Vagina (tissue), 2 donors: ENCODE measurements around the gene ZNF528. TPM values are rescaled to one million over a fixed set of nuclear protein-coding genes. Genes with fewer than 3 reads are reported as not detected.

Source experiments
- DNase-seq, 2 donors: peaks; one replicate each; pipeline ENCODE4 v3.0.0-alpha.2; 2017; ENCODE audit errors: extremely low spot score in 2 of 2
- H3K27ac ChIP-seq: fragments of 200-600 bp; sonication (generic); one replicate; pipeline ENCODE4 v1.5.1; 2019
- H3K27me3 ChIP-seq: fragments of 200-600 bp; sonication (generic); one replicate; pipeline ENCODE4 v1.5.1; 2019
- H3K36me3 ChIP-seq, 2 donors: fragments of 200-600 bp; sonication (generic); one replicate each; pipeline ENCODE4 v1.5.1; 2017 to 2019
- H3K4me1 ChIP-seq: fragments of 200-600 bp; sonication (generic); one replicate; pipeline ENCODE4 v1.5.1; 2019
- H3K4me3 ChIP-seq, 2 donors: fragments of 200-600 bp; sonication (generic); 1 replicate in 1 of 2; 2 replicates in 1 of 2; pipeline ENCODE4 v1.5.1; 2016 to 2019
- H3K9me3 ChIP-seq: fragments of 200-600 bp; sonication (generic); one replicate; pipeline ENCODE4 v1.5.1; 2019
- POLR2A ChIP-seq, 2 donors: fragments of 450-650 bp; IDR thresholded peaks; one replicate each; pipeline ENCODE4 v1.6.1; 2017; ENCODE audit warnings: antibody characterized with exemption in 2 of 2, mild to moderate bottlenecking in 2 of 2, moderate library complexity in 2 of 2
- POLR2AphosphoS5 ChIP-seq, 2 donors: sonication (generic); formaldehyde crosslinking; IDR thresholded peaks; one replicate each; pipeline ENCODE4 v1.9.0; 2017; ENCODE audit warnings: antibody characterized with exemption in 2 of 2, mild to moderate bottlenecking in 2 of 2, low read depth in 1 of 2; ENCODE audit not compliant: insufficient read depth in 1 of 2
- intact Hi-C: fragments of 100-400 bp; cut with DNase I; formaldehyde crosslinking; loops from one replicate; pipeline ENCODE4 v1.15.1; 2023
- small RNA-seq: library from RNA; depleted of rRNA; stranded (forward); fragments of <200 nt; gene quantifications from one replicate; pipeline ENCODE3, GENCODE V24; 2016
- total RNA-seq: library from RNA; depleted of rRNA; stranded (reverse); fragments of >200 nt; gene quantifications from one replicate; pipeline ENCODE4 v1.2.3, GENCODE V29; 2016
- TF ChIP-seq, protein P1 (sequence below), 3 experiments: fragments of 450-650 bp in 2 of 3; fragments of 200-600 bp in 1 of 3; sonication (generic) in 1 of 3; IDR thresholded peaks; one replicate each; pipeline ENCODE4 v1.5.1; 2017 to 2019; ENCODE audit warnings: antibody characterized with exemption in 3 of 3, mild to moderate bottlenecking in 2 of 3, moderate library complexity in 2 of 3

The ZNF528 gene
- total RNA-seq, 1 donor from 2014 or later: 11.0 TPM

DNA sequence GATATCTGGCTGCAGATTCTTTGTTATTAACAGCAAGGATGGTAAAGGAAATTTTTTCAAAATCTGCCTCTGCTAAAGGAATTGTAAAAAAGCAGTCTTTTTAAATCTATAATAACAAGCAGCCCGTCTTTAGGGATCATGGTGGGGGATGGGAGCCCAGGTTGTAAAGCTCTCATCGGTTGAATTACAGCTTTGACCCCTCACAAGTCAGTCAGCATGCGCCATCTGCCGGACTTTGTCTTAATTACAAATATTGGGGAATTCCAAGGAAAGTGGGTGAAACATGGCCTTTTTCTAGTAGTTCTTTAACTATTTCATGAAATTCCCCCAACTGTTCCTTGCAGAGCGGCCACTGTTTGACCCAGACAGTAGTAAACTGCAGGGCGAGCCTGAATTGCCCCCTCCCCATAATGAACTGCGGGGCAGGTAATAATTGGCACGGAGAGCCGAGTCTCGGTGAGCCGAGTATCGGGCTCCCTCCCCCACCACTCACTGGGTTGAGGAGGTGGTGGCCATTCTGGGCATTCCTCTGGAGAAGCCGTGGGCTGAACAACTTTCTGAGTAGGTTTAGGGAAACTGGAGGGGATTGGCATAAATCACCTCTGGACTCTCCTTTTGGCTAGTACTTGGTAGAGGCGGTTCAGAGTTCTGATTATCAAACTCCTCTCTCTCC is 67.3 kb downstream of the ZNF528 start:
- H3K27ac ChIP-seq: no peak overlapping the region
- TF ChIP-seq POLR2AphosphoS5 (IDR thresholded peaks at IDR 0.05; ENCODE audit: insufficient read depth in 1 of 2, low read depth in 1 of 2): no peak
- TF ChIP-seq, protein P1, sequence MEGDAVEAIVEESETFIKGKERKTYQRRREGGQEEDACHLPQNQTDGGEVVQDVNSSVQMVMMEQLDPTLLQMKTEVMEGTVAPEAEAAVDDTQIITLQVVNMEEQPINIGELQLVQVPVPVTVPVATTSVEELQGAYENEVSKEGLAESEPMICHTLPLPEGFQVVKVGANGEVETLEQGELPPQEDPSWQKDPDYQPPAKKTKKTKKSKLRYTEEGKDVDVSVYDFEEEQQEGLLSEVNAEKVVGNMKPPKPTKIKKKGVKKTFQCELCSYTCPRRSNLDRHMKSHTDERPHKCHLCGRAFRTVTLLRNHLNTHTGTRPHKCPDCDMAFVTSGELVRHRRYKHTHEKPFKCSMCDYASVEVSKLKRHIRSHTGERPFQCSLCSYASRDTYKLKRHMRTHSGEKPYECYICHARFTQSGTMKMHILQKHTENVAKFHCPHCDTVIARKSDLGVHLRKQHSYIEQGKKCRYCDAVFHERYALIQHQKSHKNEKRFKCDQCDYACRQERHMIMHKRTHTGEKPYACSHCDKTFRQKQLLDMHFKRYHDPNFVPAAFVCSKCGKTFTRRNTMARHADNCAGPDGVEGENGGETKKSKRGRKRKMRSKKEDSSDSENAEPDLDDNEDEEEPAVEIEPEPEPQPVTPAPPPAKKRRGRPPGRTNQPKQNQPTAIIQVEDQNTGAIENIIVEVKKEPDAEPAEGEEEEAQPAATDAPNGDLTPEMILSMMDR (IDR thresholded peaks at IDR 0.05): no peak
- no peak for TF ChIP-seq POLR2A (IDR thresholded peaks at IDR 0.05)
- intact Hi-C loops: no loop called here
- H3K4me1 ChIP-seq: no peaks in the 10 kb centered on the region
- peaks cover 73% of the 10 kb centered on the region for H3K9me3 ChIP-seq
- H3K27me3 ChIP-seq: no peaks in the 10 kb centered on the region
- peaks cover 0 to 37% of the 10 kb centered on the region in 2 donors for H3K36me3 ChIP-seq
- no peak overlapping the region for H3K4me3 ChIP-seq
- no peak for DNase-seq

Small RNAs within 50 kb of the gene (small RNA-seq; reads per million reads assigned to genes)
- not detected for gene AC010332.1

Other genes starting within 250 kb of the ZNF528 start
- gene ZNF836, start 226.2 kb upstream of the ZNF528 start, total RNA-seq: 3.9 TPM
- 163 TPM for gene PPP2R1A, start 207.8 kb upstream of the ZNF528 start, total RNA-seq
- gene ZNF766, start 128.3 kb upstream of the ZNF528 start, total RNA-seq: 5.6 TPM
- 9.1 TPM for gene ZNF480, start 100.7 kb upstream of the ZNF528 start, total RNA-seq
- 0.98 TPM for gene ZNF610, start 61.6 kb upstream of the ZNF528 start, total RNA-seq
- 15.2 TPM for gene ZNF880, start 27.9 kb upstream of the ZNF528 start, total RNA-seq
- not detected for gene ZNF534, start 31.3 kb downstream of the ZNF528 start, total RNA-seq
- 2.5 TPM for gene ZNF578, start 55.7 kb downstream of the ZNF528 start, total RNA-seq
- gene ZNF808, start 129.8 kb downstream of the ZNF528 start, total RNA-seq: 14.7 TPM
- gene ZNF701, start 172.4 kb downstream of the ZNF528 start, total RNA-seq: 15.7 TPM
- 78.6 TPM for gene ZNF83, start 240.5 kb downstream of the ZNF528 start, total RNA-seq